HEK293 (cell line): ENCODE data around the gene ETV6.

ENCODE experiments used
- YY1 ChIP-seq: fragments of 450-650 bp; formaldehyde crosslinking; IDR thresholded peaks from 2 replicates; pipeline ENCODE4 v1.5.1; 2018; ENCODE audit warnings: missing biosample characterization, missing genetic modification characterization
- ZNF169 ChIP-seq: fragments of 450-650 bp; formaldehyde crosslinking; IDR thresholded peaks from 2 replicates; pipeline ENCODE4 v1.5.1; 2016; ENCODE audit warnings: missing biosample characterization, missing genetic modification characterization
- ZNF175 ChIP-seq: fragments of 450-650 bp; formaldehyde crosslinking; IDR thresholded peaks from 2 replicates; pipeline ENCODE4 v1.5.1; 2016; ENCODE audit warnings: missing biosample characterization, missing genetic modification characterization
- ZNF366 ChIP-seq: fragments of 450-650 bp; formaldehyde crosslinking; conservative IDR thresholded peaks from 2 replicates; pipeline ENCODE4 v1.5.1; 2016; ENCODE audit warnings: missing biosample characterization, missing genetic modification characterization
- ZNF37A ChIP-seq: fragments of 450-650 bp; IDR thresholded peaks from 2 replicates; pipeline ENCODE4 v1.5.1; 2018; ENCODE audit warnings: missing biosample characterization, missing genetic modification characterization
- ZNF777 ChIP-seq: fragments of 450-650 bp; formaldehyde crosslinking; IDR thresholded peaks from 2 replicates; pipeline ENCODE4 v1.5.1; 2017; ENCODE audit warnings: missing biosample characterization, missing genetic modification characterization, borderline replicate concordance
- TF ChIP-seq, protein P1 (sequence below): fragments of 450-650 bp; formaldehyde crosslinking; IDR thresholded peaks from 2 replicates; pipeline ENCODE4 v1.5.1; 2016; ENCODE audit warnings: missing biosample characterization, missing genetic modification characterization
- TF ChIP-seq, protein P2 (sequence below): fragments of 450-650 bp; formaldehyde crosslinking; IDR thresholded peaks from 2 replicates; pipeline ENCODE4 v1.5.1; 2016; ENCODE audit warnings: missing biosample characterization, missing genetic modification characterization
- TF ChIP-seq, protein P3 (sequence below): fragments of 450-650 bp; formaldehyde crosslinking; IDR thresholded peaks from 2 replicates; pipeline ENCODE4 v1.5.1; 2017; ENCODE audit warnings: missing biosample characterization, mild to moderate bottlenecking, missing genetic modification characterization, moderate library complexity

DNA sequence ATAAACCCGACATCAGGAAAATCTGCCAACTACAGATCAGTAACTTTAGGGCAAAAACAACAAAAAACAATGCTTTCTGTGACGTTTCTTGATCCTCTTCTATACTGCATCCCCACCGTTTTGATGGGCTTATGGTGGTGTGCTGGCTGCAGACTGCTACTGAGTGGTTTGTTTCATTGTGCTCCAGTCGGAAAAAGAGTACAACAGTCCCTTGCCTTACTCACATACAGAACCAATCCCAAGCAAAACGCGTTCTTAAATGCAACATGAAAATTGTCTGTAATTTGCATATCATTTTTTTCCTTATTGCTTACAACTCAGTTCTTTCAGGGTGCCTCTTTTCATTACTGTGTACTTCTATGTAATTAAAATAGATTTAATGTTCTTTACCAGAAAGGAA is 2.3 kb downstream of the ETV6 start:
- TF ChIP-seq, protein P1, sequence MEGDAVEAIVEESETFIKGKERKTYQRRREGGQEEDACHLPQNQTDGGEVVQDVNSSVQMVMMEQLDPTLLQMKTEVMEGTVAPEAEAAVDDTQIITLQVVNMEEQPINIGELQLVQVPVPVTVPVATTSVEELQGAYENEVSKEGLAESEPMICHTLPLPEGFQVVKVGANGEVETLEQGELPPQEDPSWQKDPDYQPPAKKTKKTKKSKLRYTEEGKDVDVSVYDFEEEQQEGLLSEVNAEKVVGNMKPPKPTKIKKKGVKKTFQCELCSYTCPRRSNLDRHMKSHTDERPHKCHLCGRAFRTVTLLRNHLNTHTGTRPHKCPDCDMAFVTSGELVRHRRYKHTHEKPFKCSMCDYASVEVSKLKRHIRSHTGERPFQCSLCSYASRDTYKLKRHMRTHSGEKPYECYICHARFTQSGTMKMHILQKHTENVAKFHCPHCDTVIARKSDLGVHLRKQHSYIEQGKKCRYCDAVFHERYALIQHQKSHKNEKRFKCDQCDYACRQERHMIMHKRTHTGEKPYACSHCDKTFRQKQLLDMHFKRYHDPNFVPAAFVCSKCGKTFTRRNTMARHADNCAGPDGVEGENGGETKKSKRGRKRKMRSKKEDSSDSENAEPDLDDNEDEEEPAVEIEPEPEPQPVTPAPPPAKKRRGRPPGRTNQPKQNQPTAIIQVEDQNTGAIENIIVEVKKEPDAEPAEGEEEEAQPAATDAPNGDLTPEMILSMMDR (tag by site-specific recombination): no peak
- TF ChIP-seq ZNF37A (no peak), ZNF777 (tag by site-specific recombination) (no peak), ZNF366 (tag by site-specific recombination) (no peak), ZNF175 (no peak), ZNF169 (tag by site-specific recombination) (no peak), YY1 (tag by site-specific recombination) (no peak)
- TF ChIP-seq, protein P2, sequence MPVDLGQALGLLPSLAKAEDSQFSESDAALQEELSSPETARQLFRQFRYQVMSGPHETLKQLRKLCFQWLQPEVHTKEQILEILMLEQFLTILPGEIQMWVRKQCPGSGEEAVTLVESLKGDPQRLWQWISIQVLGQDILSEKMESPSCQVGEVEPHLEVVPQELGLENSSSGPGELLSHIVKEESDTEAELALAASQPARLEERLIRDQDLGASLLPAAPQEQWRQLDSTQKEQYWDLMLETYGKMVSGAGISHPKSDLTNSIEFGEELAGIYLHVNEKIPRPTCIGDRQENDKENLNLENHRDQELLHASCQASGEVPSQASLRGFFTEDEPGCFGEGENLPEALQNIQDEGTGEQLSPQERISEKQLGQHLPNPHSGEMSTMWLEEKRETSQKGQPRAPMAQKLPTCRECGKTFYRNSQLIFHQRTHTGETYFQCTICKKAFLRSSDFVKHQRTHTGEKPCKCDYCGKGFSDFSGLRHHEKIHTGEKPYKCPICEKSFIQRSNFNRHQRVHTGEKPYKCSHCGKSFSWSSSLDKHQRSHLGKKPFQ (tag by site-specific recombination): no peak
- TF ChIP-seq, protein P3, sequence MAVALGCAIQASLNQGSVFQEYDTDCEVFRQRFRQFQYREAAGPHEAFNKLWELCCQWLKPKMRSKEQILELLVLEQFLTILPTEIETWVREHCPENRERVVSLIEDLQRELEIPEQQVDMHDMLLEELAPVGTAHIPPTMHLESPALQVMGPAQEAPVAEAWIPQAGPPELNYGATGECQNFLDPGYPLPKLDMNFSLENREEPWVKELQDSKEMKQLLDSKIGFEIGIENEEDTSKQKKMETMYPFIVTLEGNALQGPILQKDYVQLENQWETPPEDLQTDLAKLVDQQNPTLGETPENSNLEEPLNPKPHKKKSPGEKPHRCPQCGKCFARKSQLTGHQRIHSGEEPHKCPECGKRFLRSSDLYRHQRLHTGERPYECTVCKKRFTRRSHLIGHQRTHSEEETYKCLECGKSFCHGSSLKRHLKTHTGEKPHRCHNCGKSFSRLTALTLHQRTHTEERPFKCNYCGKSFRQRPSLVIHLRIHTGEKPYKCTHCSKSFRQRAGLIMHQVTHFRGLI (tag by site-specific recombination): no peak
